GM21825 (cell line): ENCODE results near the gene TMEM17.
"Not testable (repeated sequence)": the region's sequence is repeated elsewhere in the genome, so short reads cannot be mapped to it uniquely, and the experiment has no call there.

ENCODE experiments used
- ATAC-seq: cut with Tn5 transposase; IDR thresholded peaks from one replicate; pipeline ENCODE4 v1.9.1; 2021; ENCODE audit warnings: mild to moderate bottlenecking, moderate library complexity; ENCODE audit not compliant: unreplicated experiment

Gene TMEM17, protein sequence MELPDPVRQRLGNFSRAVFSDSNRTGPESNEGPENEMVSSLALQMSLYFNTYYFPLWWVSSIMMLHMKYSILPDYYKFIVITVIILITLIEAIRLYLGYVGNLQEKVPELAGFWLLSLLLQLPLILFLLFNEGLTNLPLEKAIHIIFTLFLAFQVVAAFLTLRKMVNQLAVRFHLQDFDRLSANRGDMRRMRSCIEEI

DNA sequence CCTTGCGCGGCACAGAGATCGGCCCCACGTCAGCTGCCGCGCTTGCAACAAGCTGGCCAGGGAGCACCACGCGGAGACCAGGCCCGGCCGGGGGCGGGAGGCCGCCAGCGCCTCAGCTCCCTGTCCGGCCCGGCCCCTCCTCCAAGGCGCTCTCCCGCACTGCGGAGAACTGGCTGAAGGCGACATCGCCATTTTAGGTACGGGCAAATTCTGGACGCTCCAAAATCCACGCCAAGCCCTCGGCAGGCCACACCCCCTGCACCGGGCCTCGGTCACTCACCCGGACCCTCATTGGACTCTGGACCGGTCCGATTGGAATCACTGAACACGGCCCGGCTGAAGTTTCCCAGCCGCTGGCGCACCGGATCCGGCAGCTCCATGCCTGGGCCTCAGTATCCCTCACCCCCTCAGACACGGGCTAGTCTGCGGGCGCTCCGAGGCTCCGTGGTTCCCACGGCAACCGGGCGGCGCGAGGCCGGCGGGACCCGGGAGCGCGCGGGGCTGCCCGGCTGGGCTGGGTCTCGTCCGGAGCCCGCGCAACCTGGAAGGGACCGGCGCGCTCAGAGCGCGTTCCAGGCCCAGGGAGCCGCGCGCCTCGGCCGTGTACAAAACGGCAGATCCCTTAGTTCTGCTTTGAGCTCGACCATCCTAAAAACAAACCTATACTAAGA, at the start of gene TMEM17:
Gene TMEM17 (minus strand): TSS at position 446 of the 671 bp plus-strand sequence. CDS start 66 bp downstream, at position 380.
- peak; percentile 75 for ATAC-seq

DNA sequence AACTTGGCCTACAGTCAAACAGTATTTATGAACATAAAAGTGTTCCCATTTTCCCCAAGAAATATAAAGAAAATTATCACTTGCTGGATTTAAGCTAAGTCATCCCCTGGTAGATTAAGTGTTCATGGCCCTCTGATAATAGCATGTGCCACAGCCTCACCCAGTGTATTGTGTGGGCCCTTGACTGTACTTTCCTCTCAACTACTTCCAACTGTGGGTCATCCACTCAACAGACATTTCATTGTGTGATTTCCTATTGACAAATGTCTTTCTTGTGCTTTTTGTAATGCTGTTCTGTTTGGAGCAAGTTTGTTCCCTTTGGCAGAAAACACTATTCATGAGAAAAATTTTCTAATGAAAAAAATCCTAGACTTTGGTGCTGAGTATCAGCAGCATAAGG, 48.4 kb upstream of the TMEM17 start:
- ATAC-seq: no peak

DNA sequence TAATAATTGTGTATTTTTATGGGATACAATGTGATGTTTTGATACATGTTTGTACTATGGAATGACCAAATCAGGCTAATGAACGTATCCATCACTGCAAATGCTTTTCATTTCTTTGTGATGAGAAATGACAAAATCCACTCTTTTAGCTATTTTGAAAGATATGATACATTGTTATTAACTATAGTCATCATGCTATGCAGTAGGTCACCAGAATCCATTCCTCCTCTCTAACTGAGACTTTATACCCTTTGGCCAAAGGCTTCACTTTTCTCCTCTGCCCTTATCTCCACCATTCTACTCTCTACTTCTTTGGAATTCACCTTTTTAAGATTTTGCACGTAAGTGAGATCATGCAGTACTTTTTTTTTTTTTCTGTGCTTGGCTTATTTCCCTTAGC, 44.5 kb upstream of the TMEM17 start:
- ATAC-seq: no peak

DNA sequence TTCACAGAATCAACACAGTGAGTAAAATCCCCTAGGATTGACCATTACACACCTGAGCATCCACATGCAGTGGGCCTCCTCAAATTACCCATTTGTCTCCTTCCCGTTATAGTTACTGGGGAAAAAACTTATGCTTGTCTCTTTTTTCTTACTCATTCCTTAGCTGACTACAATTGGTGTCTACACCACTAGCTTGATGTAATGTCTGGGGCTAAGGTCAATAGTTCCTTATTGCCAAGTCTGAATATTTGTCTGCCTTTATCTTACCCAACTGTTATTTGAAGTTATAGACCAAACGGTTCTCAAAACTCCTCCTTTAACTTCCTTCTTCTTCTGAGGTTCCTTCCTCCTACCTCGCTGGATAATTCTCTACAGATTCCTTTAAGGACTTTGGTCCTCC, 41.9 kb upstream of the TMEM17 start:
- ATAC-seq: no peak

DNA sequence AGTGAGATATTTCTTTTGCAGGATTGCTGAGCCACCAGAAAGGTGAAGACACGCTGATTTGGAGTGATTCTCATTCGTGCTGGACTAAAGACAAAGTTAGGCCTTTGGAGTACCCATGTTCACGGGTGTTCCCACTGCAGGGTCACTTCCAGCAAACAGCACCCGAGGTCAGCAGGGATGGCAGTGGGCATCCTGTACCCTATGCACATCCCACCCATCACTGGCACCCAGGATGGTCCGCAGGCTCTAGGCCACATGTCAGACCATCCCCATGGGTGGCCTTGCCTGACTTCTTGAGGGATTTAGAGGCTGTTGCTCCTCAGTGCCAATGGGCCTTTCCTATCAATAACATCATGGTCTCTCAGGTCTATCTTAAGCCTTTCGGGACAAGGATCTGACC, 39.3 kb upstream of the TMEM17 start:
- ATAC-seq: no peak

DNA sequence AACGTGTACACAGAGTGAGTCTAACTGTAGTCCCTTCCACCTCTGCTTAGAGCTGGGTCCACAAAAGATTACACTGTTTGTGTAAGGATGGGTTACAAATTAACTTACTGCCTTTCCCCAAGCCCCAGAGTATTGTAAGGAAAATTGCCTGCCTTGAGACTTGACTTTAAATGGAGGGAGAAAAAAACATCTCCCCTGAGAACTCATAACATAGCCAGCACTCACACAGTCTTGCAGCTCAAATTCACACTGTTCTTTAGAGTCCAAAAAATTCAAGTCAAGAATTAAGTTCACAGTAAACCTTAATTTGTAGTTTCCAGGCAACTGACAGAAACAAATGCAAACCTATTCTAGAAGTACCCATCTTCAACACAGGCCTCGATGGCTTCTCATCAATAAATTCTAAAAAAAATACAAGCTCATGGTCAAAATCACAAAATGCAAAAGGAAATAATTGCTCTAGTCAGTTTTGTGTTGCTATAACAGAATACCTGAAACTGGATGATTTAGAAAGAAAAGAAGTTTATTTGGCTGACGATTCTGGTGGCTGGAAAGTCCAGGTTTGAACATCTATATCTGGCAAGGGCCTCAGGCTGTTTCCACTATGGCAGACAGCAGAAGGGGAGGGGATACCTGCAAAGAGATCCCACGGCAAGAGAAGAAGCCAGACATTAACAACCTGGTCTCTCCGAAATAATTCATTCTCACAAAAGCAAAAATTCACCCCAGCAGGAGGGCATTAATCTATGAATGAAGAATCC, 34.6 kb upstream of the TMEM17 start:
- ATAC-seq: no peak

DNA sequence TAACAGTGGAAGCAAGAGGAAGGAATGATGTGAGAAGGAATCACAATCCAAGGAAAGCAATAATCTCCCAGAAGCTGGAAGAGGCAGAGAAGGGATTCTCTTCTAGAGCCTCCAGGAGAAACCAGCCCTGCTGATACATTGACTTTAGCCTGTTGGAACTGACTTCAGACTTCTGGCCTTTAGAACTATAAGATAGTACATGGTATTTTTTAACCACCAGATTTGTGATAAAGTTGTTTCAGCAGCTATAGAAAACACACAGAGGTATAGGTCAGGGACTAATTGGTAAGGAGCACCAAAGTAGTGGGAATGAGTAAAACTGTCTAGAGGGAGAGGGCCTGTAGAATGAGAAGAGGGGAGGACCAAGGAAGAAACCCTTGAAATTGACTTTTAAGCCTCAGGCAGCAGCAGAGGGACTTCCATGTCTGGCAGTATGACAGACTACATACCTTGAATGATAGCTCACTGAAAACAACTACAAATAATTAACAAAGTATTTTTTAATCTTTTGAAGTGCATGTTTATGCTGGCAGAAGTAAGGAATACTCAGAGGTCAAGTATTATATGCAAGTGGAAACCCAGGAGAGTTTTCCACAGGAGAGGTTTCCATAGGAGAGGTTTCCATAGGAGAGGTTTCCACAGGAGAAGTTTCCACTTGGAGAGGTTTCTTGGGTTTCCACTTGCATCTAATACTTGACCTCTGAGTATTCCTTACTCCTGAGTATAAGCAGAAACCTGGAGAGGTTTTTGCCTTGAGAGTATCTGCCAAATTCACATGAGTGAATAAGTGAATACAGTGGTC, 33.8 kb upstream of the TMEM17 start:
- ATAC-seq: no peak

DNA sequence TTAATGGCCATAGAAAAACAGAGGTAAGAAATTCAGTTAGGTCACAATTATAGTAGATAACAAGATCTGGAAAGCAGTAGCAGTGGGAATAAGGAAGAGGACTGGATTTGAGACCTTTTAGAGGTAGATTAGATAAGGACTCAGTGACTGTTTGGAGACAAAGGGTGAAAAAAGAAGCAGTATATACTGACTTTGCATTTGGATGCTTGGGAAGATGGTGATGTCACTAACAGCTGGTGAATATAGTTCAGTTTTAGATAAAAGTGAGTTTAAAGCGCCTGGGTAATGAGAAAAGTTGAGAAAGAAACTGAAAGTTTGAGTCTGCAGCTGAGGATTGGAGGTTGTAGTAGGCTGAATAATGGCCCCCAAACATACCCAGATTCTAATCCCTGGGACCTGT, 32.8 kb upstream of the TMEM17 start:
- no peak for ATAC-seq

DNA sequence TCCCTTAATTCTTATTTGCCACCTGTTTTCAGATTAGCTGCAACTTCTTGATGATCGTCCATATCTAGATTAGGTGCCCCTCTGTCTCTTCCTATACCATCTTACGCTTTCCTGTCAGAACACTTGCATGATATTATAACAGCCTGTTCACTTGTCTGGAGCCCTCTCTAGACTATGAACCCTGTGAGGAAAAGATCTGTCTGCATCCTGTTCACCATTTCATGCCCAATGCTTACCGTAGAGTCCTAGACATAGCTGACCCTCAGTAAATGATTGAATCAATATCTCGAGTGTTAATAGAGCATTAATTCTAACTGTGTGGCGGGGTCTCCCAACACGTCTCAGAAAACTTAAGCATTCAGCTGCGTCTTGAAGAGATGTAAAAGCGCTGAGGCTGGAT, 31.8 kb upstream of the TMEM17 start:
- ATAC-seq: no peak

DNA sequence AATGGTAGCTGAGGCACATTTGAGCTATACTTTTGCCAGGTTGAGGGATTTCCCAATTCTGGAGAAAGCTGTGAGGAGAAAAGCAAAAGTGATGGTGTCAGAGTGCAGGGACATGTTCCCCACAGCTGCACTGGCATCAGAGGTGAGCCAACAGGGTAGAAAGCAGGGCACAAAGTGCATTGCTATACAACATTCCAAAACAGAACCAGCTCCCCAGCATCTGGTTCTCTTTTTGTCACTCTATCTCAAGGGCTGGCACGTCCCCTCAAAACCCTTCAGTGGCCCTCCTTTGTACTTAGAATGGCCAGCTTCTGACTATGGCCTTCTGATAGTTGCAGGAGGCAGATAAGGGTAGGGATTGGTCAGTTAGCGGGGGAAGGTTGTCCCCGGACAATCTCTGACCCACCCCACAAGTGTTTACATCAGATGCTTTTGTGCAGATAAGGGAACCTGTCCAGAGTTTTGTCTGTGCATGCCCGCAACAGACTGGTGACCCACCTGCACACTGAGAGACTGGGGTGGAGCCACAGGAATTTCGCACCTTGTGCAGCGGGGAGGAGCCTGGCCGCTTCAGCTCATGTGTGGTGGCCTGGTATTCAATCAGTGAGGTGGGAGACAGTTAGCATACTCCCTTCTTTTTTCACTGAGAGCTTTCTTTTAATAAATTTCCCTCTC, 31.0 kb upstream of the TMEM17 start:
- ATAC-seq: no peak

DNA sequence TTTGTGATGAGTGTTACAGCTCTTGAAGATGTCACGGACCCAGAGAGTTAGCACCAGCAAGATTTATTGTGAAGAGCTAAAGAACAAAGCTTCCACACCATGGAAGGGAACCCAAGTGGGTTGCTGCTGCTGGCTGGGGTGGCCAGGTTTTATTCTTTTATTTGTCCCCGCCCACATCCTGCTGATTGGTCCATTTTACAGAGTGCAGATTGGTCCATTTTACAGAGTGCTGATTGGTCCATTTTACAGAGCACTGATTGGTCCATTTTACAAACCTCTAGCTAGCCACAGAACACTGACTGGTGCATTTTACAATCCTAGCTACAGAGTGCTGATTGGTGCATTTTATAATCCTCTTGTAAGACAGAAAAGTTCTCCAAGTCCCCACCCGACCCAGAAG, 29.5 kb upstream of the TMEM17 start:
- not testable (repeated sequence) for ATAC-seq

DNA sequence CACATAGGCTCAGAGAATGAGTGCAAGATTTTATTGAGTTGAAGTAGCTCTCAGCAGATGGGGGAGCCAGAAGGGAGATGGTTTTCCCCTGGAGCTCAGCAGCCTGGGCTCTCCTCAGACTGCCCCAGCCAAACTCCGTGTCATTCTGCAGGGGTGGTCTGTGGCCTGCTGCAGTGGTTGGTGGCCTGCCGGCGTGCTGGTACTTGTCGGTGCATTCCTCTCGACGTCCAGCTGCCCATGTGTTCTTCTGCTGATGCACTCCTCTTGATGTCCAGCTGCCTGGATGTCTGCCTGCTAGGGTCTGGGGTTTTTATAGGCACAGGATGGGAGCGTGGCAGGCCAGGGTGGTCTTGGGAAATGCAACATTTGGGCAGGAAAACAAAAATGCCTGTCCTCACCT, 25.6 kb upstream of the TMEM17 start:
- no peak for ATAC-seq

DNA sequence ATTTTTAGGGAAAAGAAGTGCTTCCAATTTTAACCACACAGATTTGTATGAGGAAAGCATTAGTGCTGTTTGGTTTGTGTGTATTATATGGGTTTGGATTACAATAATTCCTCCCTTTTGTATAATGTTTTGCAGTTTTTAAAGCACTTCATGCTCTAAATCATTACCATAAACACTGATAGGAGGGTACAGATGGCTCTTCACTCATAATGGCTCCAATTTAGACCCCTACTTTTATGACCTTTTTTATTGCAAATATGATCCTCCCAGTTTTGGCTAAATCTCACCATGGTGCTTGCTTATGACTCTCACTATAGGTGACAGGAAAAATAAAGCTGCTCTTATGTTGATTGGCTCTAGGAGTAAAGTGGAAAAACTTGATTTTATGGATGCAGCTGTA, 23.8 kb upstream of the TMEM17 start:
- ATAC-seq: no peak

DNA sequence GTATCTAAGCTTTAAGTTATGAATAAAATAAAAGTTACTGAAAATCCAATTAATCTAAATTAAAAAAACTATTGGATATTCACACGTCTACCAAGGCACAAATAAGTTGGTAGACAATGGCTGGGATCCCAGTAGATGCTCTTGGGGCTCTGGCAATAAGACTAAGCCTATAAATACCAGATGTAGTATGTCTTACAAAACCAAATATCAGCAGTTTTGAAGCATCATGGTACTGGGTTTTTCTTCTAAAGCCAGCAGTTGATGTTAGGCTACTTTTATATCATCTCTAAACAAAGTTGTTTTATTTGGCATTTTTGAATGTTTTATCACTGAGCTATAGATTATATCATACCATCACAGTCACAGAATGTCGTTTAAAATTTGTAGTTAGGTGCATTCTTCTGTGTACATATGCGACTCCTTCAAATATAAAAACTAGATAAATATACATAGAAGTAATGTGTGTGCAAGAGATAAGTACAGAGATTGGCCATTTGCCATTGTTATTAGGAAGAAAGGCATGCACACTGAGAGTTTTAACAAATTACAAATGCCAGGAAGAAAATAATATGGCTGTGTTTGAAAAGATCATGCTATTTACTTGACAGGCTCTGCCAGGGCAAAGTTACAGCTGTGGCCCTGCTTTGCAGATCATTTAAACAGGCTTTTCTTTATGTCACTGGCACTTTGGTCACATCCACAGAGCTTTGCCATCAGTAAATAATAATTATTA, 21.6 kb upstream of the TMEM17 start:
- no peak for ATAC-seq

DNA sequence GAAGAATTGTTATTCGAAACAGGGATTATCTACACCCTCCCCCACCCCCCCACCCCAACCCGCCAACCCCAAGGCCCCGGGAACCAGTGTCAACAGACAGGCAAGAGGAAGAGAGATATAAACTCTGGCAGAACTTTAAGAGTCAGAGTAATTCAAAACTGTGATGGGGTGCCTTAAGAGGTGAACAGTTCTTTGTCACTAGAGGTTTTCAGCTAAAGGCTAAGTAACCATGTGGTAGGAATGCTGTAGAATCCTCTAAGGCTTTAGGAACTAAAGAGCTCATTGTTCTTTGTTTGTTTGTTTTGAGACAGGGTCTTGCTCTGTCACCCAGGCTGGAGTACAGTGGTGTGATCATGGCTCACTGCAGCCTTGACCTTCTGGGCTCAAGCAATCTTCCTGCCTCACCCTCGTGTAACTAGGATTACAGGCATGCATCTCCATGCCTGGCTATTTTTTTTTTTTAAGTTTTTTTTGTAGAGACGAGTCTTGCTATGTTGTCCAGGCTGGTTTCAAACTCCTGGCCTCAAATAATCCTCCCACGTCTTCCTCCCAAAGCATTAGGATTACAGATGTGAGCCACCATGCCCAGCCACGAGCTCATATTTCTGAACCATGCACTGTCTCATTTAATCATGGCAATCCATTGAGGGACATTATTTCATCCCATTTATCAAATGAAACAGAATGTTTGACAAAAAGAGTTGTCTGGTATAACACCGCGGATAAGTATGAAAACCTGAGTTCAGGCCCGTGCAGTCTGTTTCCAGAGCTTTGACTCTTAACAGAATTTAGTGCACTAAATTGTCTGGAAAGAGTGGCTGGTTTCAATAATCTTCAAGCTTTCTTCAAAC, 20.8 kb upstream of the TMEM17 start:
- ATAC-seq: no peak

DNA sequence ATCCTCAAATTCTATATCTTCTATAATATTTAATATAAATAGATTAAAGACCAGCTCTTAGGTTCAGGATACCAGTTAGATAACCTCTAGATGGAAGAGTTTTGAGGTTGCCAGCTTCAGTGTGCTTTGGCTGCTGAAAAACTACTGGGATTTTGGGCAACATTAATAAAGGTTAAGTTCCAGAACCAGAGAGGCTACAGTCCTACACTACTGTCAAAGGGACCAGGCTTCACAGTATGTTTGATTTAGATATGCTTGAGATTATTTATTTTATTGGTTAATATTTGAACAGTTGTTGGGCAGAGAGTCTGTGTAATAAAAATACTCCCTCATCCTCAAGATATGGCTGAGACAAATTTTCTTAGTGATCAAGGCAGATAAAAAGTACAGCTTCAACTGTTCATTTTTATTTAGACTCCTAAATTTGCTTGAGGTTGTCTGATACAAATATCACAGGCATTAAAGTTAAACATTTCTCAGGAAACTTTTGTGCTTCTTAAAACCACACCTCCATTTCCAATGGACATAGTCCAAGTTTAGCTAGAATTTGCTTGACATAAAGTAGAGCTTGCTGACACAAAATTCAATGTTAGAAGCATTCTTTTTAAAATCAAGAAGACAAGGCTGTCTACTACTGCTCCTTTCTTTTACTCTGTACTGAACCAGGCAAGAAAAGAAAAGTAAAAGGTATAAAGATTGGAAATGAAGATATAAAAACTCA, 19.7 kb upstream of the TMEM17 start:
- no peak for ATAC-seq

DNA sequence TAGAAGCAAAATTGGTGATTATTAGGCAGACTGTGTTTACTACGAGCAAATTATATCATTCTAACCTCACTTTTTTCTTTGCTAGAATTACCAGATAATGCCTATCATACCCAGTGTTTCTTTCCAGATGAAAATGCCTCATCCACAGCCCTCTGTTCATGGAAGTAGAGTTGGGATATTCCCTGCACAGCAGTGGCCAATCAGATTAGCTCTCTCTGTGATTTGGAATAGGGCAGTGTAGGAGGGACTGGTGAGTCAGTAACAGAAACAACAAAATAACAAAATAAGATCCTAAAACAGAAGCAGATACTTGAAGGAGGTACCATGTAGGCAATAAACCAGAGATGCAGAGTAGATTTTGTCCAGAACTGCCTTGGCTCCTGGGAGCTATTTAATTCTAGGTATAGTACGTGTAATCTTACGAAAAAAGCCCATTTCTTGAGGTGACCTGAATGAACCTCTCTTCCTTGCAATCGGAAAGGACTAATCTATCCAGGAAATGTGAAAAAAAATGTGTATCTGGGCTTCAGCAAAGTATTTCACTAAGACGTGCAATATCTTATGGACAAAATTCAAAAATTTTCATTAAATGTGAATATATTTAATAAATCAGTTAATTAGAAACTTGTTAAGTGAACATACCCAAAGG, 18.4 kb upstream of the TMEM17 start:
- ATAC-seq: no peak

DNA sequence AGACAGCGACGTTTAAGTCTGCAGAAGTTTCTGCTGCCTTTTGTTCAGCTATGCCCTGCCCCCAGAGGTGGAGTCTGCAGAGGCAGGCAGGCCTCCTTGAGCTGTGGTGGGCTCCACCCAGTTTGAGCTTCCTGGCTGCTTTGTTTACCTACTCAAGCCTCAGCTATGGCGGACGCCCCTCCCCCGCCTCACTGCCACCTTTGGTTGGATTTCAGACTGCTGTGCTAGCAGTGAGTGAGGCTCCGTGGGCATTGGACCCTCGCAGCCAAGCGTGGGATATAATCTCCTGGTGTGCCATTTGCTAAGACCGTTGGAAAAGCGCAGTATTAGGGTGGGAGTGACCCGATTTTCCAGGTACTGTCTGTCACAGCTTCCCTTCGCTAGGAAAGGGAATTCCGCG, 15.1 kb upstream of the TMEM17 start:
- not testable (repeated sequence) for ATAC-seq
